ENCODE measurements around the gene SPRY1.

Gene SPRY1

DNA sequence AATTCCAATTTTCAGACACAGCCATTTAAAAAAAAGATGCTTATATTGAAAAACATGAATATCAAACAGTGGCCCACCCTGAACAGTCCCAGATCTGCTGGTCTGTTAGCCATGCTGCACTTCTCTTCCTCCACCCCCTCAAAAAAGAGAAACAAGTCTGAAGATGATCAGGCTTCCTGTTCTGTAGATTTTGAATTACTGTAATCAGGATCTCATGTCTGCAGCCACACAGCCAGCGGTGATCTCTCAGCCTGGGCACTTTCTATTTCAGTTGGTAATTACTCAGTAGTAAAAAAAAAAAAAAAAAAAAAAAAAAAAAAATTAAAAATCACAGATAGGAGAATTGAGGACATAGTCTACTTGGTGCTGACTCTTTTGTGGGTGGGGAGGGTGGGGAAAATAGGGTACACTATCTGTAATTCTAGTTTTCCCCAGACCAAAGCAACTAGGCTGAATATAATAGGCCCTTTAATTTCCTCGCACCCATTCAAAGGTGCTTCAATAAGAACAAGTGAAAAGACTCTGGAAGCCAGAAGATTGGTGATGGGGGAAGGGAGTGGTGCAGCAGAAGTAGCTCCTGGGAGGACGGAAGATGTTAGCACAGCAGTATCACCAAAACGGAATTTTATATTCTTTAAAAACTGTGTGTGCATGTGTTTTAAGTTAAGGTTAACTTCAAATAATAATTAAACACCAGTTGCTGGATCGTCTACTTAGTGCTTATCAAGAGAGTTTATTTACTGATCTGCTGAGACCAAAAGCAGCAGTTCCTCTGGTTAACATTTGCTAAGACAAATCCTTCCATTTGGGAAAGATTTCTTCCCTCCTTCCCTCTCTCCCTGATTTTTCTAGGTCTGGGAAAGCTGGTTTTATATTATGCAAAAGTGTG, 47.0 kb downstream of the SPRY1 start:
- no peak for DNase-seq (ENCODE audit: low read depth)

DNA sequence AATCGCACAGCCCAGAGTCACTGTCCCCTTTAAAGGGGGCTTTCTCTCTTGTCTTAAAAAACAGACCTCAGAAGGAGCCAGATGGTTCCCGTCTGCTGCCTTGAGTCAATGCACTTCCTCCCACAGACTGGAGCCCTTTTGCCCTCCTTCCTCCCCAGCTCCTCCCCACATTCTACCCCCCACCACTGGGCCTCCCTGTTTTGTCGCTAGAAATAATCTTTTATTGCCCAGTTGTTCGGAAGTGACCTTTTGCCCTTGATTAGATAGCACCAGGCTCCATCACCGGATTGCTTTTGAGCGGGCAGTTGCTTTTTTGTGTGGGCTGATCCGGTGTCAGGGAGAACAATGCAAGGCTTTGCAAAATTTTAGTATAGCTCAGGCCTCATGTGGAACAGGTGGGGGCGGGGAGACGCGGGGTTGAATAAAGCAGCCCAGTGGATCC, 47.7 kb downstream of the SPRY1 start:
- DNase-seq (ENCODE audit: low read depth), result no peak

DNA sequence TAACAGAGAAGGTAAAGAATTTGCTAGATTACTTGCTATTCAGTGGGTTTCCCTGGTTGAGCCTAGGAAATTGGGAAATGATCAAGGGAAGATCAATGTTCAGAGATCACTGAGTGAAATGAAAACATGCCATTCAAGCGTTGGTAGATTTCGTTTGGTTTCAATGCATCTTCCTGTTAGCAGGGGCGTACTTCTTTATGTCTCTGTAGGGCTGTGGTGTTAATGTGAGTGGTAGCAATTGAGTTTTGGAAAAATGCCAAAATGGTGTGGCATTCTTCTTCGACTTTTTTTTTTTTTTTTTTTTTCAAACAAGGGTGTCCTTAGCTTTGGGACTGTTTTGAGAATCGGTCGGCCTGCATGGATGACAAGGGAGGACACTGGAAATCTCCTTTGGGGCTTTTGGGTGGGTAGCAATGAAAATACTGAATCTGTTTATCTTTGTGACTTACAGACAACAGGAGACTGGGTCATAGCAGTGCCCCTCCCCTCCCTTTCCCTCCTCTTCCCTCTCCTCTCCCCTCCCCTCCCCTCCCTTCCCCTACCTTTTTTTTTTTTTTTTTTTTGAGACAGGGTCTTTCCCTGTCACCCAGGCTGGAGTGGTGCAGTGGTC, 50.4 kb downstream of the SPRY1 start:
- no peak for DNase-seq (ENCODE audit: low read depth)

DNA sequence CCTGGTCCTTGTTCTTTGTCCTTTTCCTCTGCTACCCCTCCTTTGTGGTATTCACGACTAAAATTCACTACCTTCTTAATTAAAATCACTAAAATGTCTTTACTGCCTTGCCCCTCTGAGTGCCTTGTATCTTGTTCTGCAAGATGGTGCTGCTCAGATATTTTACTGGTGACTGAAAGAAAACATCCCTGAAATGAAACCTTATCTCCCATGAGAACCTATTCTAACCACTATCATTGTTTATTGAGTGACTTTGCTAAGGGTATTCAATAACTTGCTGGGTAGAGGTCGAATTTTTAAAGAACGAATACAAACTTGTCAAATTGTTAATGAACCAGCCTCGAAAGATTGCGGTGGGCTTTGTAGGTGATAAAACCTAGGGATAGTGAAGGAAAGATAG, 52.8 kb downstream of the SPRY1 start:
- no peak for DNase-seq (ENCODE audit: low read depth)

DNA sequence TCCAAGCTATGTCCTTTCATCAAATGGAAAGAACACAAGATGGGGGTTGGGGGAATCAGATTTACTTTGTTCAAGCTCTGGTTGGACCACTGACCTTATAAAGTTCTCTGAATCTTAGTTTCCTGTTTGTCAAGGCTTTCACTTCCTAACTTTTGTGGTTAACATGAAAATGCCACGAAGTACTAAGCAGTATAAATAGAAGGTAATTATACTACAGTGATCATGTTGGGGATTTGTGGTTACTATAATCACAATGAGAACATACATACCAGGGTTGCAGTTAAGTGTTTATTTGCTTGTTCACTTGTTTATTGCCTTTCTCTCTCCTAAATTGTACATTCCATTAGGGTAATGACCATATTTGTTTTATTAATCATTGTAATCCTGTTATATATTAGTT, 53.2 kb downstream of the SPRY1 start:
- no peak for DNase-seq (ENCODE audit: low read depth)

DNA sequence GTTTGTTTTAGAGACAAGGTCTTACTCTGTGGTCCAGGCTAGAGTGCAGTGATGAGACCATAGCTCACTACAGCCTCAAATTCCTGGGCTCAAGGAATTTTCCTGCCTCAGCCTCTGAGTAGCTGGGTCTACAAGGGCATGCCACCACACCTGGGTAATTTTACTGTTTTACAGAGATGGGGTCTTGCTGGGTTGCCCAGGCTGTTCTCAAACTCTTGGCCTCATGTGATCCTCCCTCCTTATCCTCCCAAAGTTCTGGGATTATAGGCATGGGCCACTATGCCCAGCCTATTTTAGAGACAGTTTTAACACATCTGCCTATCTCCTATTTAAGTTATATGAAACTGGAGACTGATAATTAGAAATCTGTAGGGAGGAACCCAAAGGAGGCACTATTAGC, 53.8 kb downstream of the SPRY1 start:
- no peak for DNase-seq (ENCODE audit: low read depth)

DNA sequence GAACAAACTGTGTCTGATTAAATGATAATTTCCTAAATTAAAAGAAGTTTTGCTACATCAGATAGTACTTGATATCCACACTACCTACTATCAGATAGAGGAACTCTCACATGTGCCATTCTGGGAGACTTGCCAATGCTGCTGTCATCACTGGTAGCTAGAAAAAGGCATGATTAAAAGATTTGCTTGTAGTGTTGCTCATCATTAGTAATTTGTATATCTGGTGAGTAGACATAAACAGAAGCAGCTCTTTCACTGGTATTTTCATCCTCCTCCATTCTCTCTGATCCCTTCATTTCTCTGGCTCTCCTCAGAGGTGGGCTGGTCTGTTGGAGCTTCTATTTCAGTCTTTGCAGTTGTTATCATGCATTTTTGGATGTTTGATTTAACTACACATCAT, 56.0 kb downstream of the SPRY1 start:
- no peak for DNase-seq (ENCODE audit: low read depth)

DNA sequence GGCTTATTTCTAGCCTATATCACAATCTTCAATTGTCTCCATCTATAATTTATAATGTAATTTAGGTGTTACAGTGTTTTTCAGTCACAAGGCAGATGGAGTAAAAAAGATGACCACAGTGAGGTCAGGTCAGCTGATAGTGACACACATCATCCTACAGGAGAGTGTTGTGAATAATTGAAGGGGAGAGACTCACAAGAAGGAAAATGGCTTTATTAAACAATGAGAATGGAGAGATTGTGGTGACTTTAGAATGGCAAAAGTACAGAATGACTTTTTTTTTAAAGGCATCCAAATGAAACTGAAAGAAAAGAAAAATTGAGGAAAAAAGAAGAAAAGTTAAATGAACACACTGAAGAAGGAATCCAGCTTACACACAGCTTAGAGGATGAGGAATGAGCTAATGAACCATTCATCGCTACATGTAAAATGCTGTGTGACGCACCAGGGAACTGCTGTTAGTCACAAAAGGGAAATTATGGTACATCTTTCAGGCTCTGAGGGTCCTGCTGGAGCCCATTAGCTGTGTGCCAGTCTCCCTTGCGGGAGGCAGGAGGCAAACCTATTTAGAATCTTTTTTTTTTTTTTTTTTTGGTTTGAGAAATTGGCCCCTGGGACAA, 56.6 kb downstream of the SPRY1 start:
- DNase-seq (ENCODE audit: low read depth), result no peak

All from T-helper 22 cell (primary cell).